ENCODE measurements around the gene CTTNBP2NL.
"Not testable (repeated sequence)": the region's sequence is repeated elsewhere in the genome, so short reads cannot be mapped to it uniquely, and the experiment has no call there.

The CTTNBP2NL gene

GRCh38 chr1:112460615-112461014 lies 64.6 kb downstream of the CTTNBP2NL start:
- DNase-seq (ENCODE audit: low read depth, low spot score), result no peak

- no peak for DNase-seq (ENCODE audit: low read depth, low spot score)
Observed at GRCh38 chr1:112461200-112461871, 65.3 kb downstream of the CTTNBP2NL start.

GRCh38 chr1:112462953-112463279 lies 66.9 kb downstream of the CTTNBP2NL start:
- no peak for DNase-seq (ENCODE audit: low read depth, low spot score)

- DNase-seq (ENCODE audit: low read depth, low spot score), result no peak
Observed at GRCh38 chr1:112464501-112464900, 68.5 kb downstream of the CTTNBP2NL start.

- DNase-seq (ENCODE audit: low read depth, low spot score), result peak; percentile 7
Observed at GRCh38 chr1:112465122-112465521, 69.1 kb downstream of the CTTNBP2NL start.

GRCh38 chr1:112466078-112466660 lies 70.2 kb downstream of the CTTNBP2NL start:
- peak; percentile 79 for DNase-seq (ENCODE audit: low read depth, low spot score)

- not testable (repeated sequence) for DNase-seq (ENCODE audit: low read depth, low spot score)
Observed at GRCh38 chr1:112470324-112470723, 74.3 kb downstream of the CTTNBP2NL start.

GRCh38 chr1:112470966-112471365 lies 75.0 kb downstream of the CTTNBP2NL start:
- no peak for DNase-seq (ENCODE audit: low read depth, low spot score)

GRCh38 chr1:112472142-112472541 lies 76.1 kb downstream of the CTTNBP2NL start:
- DNase-seq (ENCODE audit: low read depth, low spot score), result no peak

- no peak for DNase-seq (ENCODE audit: low read depth, low spot score)
Observed at GRCh38 chr1:112477550-112477949, 81.5 kb downstream of the CTTNBP2NL start.

- DNase-seq (ENCODE audit: low read depth, low spot score), result no peak
Observed at GRCh38 chr1:112478314-112478713, 82.3 kb downstream of the CTTNBP2NL start.

GRCh38 chr1:112486063-112486462 lies 90.0 kb downstream of the CTTNBP2NL start:
- DNase-seq (ENCODE audit: low read depth, low spot score), result not testable (repeated sequence)

- not testable (repeated sequence) for DNase-seq (ENCODE audit: low read depth, low spot score)
Observed at GRCh38 chr1:112487686-112488085, 91.7 kb downstream of the CTTNBP2NL start.

- DNase-seq (ENCODE audit: low read depth, low spot score), result no peak
Observed at GRCh38 chr1:112488141-112488540, 92.1 kb downstream of the CTTNBP2NL start.

GRCh38 chr1:112492076-112492475 lies 96.1 kb downstream of the CTTNBP2NL start:
- no peak for DNase-seq (ENCODE audit: low read depth, low spot score)

- no peak for DNase-seq (ENCODE audit: low read depth, low spot score)
Observed at GRCh38 chr1:112493351-112493750, 97.3 kb downstream of the CTTNBP2NL start.

- no peak for DNase-seq (ENCODE audit: low read depth, low spot score)
Observed at GRCh38 chr1:112496290-112496689, 100.3 kb downstream of the CTTNBP2NL start.

GRCh38 chr1:112501810-112502641 lies 106.0 kb downstream of the CTTNBP2NL start:
- no peak for DNase-seq (ENCODE audit: low read depth, low spot score)

GRCh38 chr1:112502826-112503225 lies 106.8 kb downstream of the CTTNBP2NL start:
- DNase-seq (ENCODE audit: low read depth, low spot score), result no peak

- no peak for DNase-seq (ENCODE audit: low read depth, low spot score)
Observed at GRCh38 chr1:112504001-112504660, 108.1 kb downstream of the CTTNBP2NL start.

GRCh38 chr1:112504661-112505399 lies 108.8 kb downstream of the CTTNBP2NL start:
- DNase-seq (ENCODE audit: low read depth, low spot score), result no peak
